ENCODE data around the gene PIP5K1C.
A peak's percentile ranks its signal among the peaks of the same experiment; 100 is the strongest.

The PIP5K1C gene

DNA sequence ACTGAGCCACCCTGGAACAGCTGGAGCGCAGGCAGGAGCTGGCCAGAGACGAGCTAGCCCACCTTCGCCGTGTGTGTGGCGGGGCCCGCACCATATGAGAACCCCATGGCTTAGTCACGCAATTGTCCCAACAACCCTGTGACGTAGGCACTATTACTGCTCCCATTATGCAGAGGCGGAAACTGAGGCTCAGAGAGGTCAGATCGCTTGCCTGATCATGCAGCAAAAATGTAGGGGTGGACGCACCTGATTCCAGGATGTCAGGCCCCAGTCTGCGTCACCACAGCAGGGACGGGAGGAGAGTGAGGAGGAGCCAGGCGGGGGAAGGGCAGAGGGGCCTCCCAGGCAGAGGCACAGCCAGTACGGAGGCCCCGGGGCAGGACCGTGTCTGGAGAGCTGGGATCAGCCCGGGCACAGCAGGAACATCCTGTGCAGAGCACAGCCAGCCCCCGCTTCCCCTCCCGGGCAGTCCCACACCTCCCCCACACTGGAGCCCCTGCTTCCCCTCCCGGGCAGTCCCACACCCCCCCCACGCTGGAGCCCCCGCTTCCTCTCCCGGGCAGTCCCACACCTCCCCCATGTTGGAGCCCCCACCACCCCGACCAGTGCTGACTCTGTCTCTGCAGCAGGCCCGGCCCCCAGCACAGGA is 16.7 kb downstream of the PIP5K1C start:
- H3K4me3 ChIP-seq (replicated peaks in 1 of 2; ENCODE audit: low read depth in 2 of 2, low read length in 2 of 2), result no peak overlapping the region
- peak; percentile 56 to 68 for DNase-seq (ENCODE audit: low read depth in 2 of 2)
- TF ChIP-seq, protein P1, sequence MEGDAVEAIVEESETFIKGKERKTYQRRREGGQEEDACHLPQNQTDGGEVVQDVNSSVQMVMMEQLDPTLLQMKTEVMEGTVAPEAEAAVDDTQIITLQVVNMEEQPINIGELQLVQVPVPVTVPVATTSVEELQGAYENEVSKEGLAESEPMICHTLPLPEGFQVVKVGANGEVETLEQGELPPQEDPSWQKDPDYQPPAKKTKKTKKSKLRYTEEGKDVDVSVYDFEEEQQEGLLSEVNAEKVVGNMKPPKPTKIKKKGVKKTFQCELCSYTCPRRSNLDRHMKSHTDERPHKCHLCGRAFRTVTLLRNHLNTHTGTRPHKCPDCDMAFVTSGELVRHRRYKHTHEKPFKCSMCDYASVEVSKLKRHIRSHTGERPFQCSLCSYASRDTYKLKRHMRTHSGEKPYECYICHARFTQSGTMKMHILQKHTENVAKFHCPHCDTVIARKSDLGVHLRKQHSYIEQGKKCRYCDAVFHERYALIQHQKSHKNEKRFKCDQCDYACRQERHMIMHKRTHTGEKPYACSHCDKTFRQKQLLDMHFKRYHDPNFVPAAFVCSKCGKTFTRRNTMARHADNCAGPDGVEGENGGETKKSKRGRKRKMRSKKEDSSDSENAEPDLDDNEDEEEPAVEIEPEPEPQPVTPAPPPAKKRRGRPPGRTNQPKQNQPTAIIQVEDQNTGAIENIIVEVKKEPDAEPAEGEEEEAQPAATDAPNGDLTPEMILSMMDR (IDR thresholded peaks at IDR 0.05; ENCODE audit: low read depth, low read length), result no peak

DNA sequence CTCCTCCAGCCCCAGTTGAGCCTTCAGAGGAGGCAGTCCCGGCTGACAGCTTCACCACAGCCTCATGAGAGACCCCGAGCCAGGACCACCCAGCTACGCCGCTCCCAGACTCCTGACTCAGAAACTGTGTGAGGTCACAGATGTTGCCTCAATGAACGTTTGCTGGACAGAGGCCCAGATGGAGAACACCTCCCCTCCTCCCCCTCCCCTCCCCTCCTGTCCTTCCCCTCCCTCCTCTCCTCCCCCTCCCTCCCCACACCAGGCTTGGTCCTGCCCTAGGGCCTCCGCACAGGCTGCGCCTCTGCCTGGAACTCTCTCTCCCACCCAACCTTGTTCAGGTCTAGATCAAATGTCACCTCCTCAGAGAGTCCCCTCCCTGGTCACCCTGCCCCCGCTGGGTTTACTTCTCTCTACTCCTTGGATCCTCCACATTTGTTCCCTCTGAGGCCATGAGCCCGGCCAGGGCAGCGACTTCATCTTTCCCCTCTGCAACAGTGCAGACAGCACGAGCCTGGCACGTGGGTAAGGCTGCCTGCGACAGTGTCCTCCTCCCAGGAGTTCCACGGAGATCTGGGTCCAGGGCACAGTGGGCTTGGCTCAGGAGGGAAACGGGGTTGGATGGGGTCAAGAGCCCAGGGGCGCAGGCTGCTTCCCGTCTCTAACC is 17.4 kb downstream of the PIP5K1C start:
- TF ChIP-seq, protein P1 (IDR thresholded peaks at IDR 0.05; ENCODE audit: low read depth, low read length), result no peak
- DNase-seq (ENCODE audit: low read depth in 2 of 2), result peak; percentile 61 to 69
- no peak overlapping the region for H3K4me3 ChIP-seq (replicated peaks in 1 of 2; ENCODE audit: low read depth in 2 of 2, low read length in 2 of 2)

DNA sequence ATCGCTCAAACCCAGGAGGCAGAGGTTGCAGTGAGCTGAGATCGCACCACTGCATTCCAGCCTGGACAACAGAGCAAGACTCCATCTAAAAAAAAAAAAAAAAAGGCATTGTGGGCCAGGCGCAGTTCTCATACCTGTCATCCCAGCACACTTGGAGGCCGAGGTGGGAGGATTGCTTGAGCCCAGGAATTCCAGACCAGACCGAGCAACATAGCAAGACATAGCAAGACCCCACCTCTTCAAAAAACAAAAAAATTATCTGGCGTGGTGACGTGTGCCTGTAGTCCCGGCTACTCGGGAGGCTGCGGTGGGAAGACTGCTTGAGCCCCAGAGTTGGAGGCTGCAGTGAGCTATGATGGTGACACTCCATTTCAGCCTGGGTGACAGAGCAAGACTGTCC is 18.0 kb downstream of the PIP5K1C start:
- DNase-seq (ENCODE audit: low read depth in 2 of 2), result no peak
- H3K4me3 ChIP-seq (replicated peaks in 1 of 2; ENCODE audit: low read depth in 2 of 2, low read length in 2 of 2), result no peak overlapping the region
- TF ChIP-seq, protein P1 (IDR thresholded peaks at IDR 0.05; ENCODE audit: low read depth, low read length), result no peak

GRCh38 chr19:3680939-3681338 is 19.3 kb downstream of the PIP5K1C start:
- no peak for DNase-seq (ENCODE audit: low read depth in 2 of 2)
- no peak overlapping the region for H3K4me3 ChIP-seq (replicated peaks in 1 of 2; ENCODE audit: low read depth in 2 of 2, low read length in 2 of 2)
- TF ChIP-seq, protein P1 (IDR thresholded peaks at IDR 0.05; ENCODE audit: low read depth, low read length), result no peak

- TF ChIP-seq, protein P1 (IDR thresholded peaks at IDR 0.05; ENCODE audit: low read depth, low read length), result no peak
- no peak overlapping the region for H3K4me3 ChIP-seq (replicated peaks in 1 of 2; ENCODE audit: low read depth in 2 of 2, low read length in 2 of 2)
- DNase-seq (ENCODE audit: low read depth in 2 of 2), result no peak
Observed at GRCh38 chr19:3679581-3679980, 20.7 kb downstream of the PIP5K1C start.

GRCh38 chr19:3679138-3679537 is 21.1 kb downstream of the PIP5K1C start:
- no peak overlapping the region for H3K4me3 ChIP-seq (replicated peaks in 1 of 2; ENCODE audit: low read depth in 2 of 2, low read length in 2 of 2)
- TF ChIP-seq, protein P1 (IDR thresholded peaks at IDR 0.05; ENCODE audit: low read depth, low read length), result no peak
- no peak for DNase-seq (ENCODE audit: low read depth in 2 of 2)

Data from cardiac fibroblast (primary cell).